PFSK-1 (cell line): Measurements from ENCODE around the gene DUS1L.

Source experiments
- FOXP2 ChIP-seq: optimal IDR thresholded peaks from 2 replicates; pipeline ENCODE3; 2011; ENCODE audit warnings: borderline replicate concordance, control low read depth, inconsistent platforms; ENCODE audit not compliant: insufficient read depth; ENCODE audit errors: extremely low read length, extremely low read depth
- POLR2AphosphoS5 ChIP-seq: IDR thresholded peaks from 2 replicates; pipeline ENCODE4 v1.6.1; 2012; ENCODE audit warnings: low read depth, mild to moderate bottlenecking, control low read depth, low read length, moderate library complexity
- REST ChIP-seq, 2 experiments: IDR thresholded peaks; 2 replicates each; pipeline versions ENCODE4 v1.6.1 to v1.8.0; 2011 to 2012; ENCODE audit warnings: low read depth in 2 of 2, low read length in 2 of 2, control low read depth in 1 of 2, inconsistent platforms in 1 of 2, mild to moderate bottlenecking in 1 of 2, moderate library complexity in 1 of 2; ENCODE audit not compliant: insufficient read depth in 1 of 2
- SIN3A ChIP-seq: IDR thresholded peaks from 2 replicates; pipeline ENCODE4 v1.6.1; 2012; ENCODE audit warnings: mild to moderate bottlenecking, low read length, moderate library complexity, borderline replicate concordance; ENCODE audit not compliant: insufficient read depth
- TAF1 ChIP-seq: IDR thresholded peaks from 2 replicates; pipeline ENCODE4 v1.6.1; 2012; ENCODE audit warnings: low read length, control low read depth, borderline replicate concordance; ENCODE audit not compliant: insufficient read depth

The DUS1L gene

GRCh38 chr17:82108038-82108437 is 42.4 kb upstream of the DUS1L start:
- TF ChIP-seq SIN3A (no peak), TAF1 (no peak), FOXP2 (no peak), REST (IDR thresholded peaks at IDR 0.05; ENCODE audit: insufficient read depth in 1 of 2, low read depth in 2 of 2, low read length in 2 of 2) (no peak), POLR2AphosphoS5 (no peak)

GRCh38 chr17:82107341-82107860 is 41.8 kb upstream of the DUS1L start:
- TF ChIP-seq REST (IDR thresholded peaks at IDR 0.05; ENCODE audit: insufficient read depth in 1 of 2, low read depth in 2 of 2, low read length in 2 of 2) (no peak), SIN3A (no peak), POLR2AphosphoS5 (no peak), TAF1 (no peak), FOXP2 (no peak)

- TF ChIP-seq SIN3A (no peak), POLR2AphosphoS5 (no peak), TAF1 (no peak)
These were observed 41.2 kb upstream of the DUS1L start for GRCh38 chr17:82106688-82107305.

- TF ChIP-seq POLR2AphosphoS5: peak; percentile 58; the same call in 1 of the 2 replicates
- no peak for TF ChIP-seq TAF1
These were observed 40.5 kb upstream of the DUS1L start for GRCh38 chr17:82105882-82106687.

GRCh38 chr17:82105417-82105881 is 39.8 kb upstream of the DUS1L start:
- no peak for TF ChIP-seq SIN3A
- peak; percentile 29; the same call in 1 of the 2 replicates for TF ChIP-seq POLR2AphosphoS5
- TF ChIP-seq TAF1: no peak

- TF ChIP-seq TAF1 (no peak), REST (IDR thresholded peaks at IDR 0.05; ENCODE audit: insufficient read depth in 1 of 2, low read depth in 2 of 2, low read length in 2 of 2) (no peak), FOXP2 (no peak), SIN3A (no peak)
These were observed 39.3 kb upstream of the DUS1L start for GRCh38 chr17:82104797-82105416.
